Naive thymus-derived CD8-positive, alpha-beta T cell (primary cell): ENCODE data around the gene PHACTR4. TPM values are rescaled to one million over a fixed set of nuclear protein-coding genes. Genes with fewer than 3 reads are reported as not detected.
"Not testable (repeated sequence)": the region's sequence is repeated elsewhere in the genome, so short reads cannot be mapped to it uniquely, and the experiment has no call there.

Experiments used
- ATAC-seq, 2 donors: fragments of 150-1000 bp; cut with Tn5 transposase in 1 of 2; sonication (Bioruptor Pico), chemical (Tn5 transposase) in 1 of 2; 1 replicate in 1 of 2; 2 replicates in 1 of 2; pipeline ENCODE4 v1.10.0; 2021; ENCODE audit warnings: mild to moderate bottlenecking in 2 of 2, moderate library complexity in 2 of 2
- POLR2A ChIA-PET: fragments of 350-600 bp; sonication (Branson Sonifier 250); formaldehyde crosslinking; loops from one replicate; lab custom pipeline; 2021; ENCODE audit warnings: antibody characterized with exemption; lab: Charles Lee
- DNase-seq, 10 donors: peaks; one replicate each; pipeline versions ENCODE4 v3.0.0 to v3.0.0-alpha.2; 2020 to 2022
- H3K27ac Mint-ChIP-seq, 10 donors: one replicate each; pipeline ENCODE4 v1.8.0; 2020 to 2022; ENCODE audit warnings: mild to moderate bottlenecking in 10 of 10, mixed read lengths in 10 of 10, moderate library complexity in 4 of 10, inconsistent platforms in 1 of 10
- H3K27me3 Mint-ChIP-seq, 5 donors: one replicate each; pipeline ENCODE4 v1.8.0; 2021 to 2022; ENCODE audit warnings: mixed read lengths in 5 of 5
- H3K36me3 Mint-ChIP-seq, 3 donors: one replicate each; pipeline ENCODE4 v1.8.0; 2020 to 2022; ENCODE audit warnings: mixed read lengths in 3 of 3, mild to moderate bottlenecking in 2 of 3, inconsistent platforms in 1 of 3
- H3K4me1 Mint-ChIP-seq, 4 donors: one replicate each; pipeline ENCODE4 v1.8.0; 2021 to 2022; ENCODE audit warnings: mixed read lengths in 4 of 4
- H3K4me3 Mint-ChIP-seq, 10 donors: one replicate each; pipeline ENCODE4 v1.8.0; 2020 to 2022; ENCODE audit warnings: mild to moderate bottlenecking in 10 of 10, mixed read lengths in 10 of 10, moderate library complexity in 6 of 10, inconsistent platforms in 1 of 10
- H3K9me3 Mint-ChIP-seq, 9 donors: one replicate each; pipeline ENCODE4 v1.8.0; 2020 to 2022; ENCODE audit warnings: mixed read lengths in 9 of 9, mild to moderate bottlenecking in 3 of 9, inconsistent platforms in 1 of 9, moderate library complexity in 1 of 9
- polyA plus RNA-seq, 3 donors: library from polyadenylated mRNA; unstranded; fragments of 300-500 nt; fragmentation: Illumina TruSeq; gene quantifications; one replicate each; pipeline ENCODE4 v1.2.3, GENCODE V29; 2021
- total RNA-seq, 8 experiments: library from RNA in 2 of 8; stranded (reverse) in 2 of 8; gene quantifications; one replicate each; pipeline ENCODE4 v1.2.3 and lab custom pipeline; 2021 to 2026

PHACTR4 gene
- total and polyA plus RNA-seq, 5 experiments from 2014 or later = 5.4 to 30.1 (median 20.2) TPM

- H3K9me3 Mint-ChIP-seq = no peaks in the 10 kb centered on the region
- ATAC-seq (peak; percentile 82 to 100), DNase-seq (peak in 3 of 10 donors; percentile 6 to 60 (median 59))
- peaks cover 0 to 15% (median 0%) of the 10 kb centered on the region in 3 donors for H3K36me3 Mint-ChIP-seq
- POLR2A ChIA-PET = interaction anchor here (0.6 to 1.3 kb wide), 5 partner anchors 9 to 251 kb away, joined by 3 to 5 read pairs (median 4); partner anchors contain the start of gene MED18
- H3K4me3 Mint-ChIP-seq = no peak overlapping the region
- H3K4me1 Mint-ChIP-seq = peaks cover 0 to 12% (median 3%) of the 10 kb centered on the region in 4 donors
- peak overlapping the region in 8 of 10 donors; percentile 6 to 80 (median 45) for H3K27ac Mint-ChIP-seq
- no peaks in the 10 kb centered on the region for H3K27me3 Mint-ChIP-seq
These were observed 29.1 kb upstream of the PHACTR4 start for GRCh38 chr1:28340221-28340974.

- Mint-ChIP-seq H3K27ac (peak overlapping the region in 1 of 10 donors; percentile 73), H3K9me3 (no peaks in the 10 kb centered on the region), H3K27me3 (no peaks in the 10 kb centered on the region), H3K4me1 (peaks cover 0 to 10% (median 2%) of the 10 kb centered on the region in 4 donors), H3K4me3 (no peak overlapping the region), H3K36me3 (peaks cover 0 to 5% (median 0%) of the 10 kb centered on the region in 3 donors)
- DNase-seq (no peak), ATAC-seq (no peak)
- POLR2A ChIA-PET = interaction anchor here (0.7 to 1.0 kb wide), 2 partner anchors 8 to 11 kb away, joined by 4 read pairs; no protein-coding TSS in a partner anchor
These were observed 27.9 kb upstream of the PHACTR4 start for GRCh38 chr1:28341591-28341990.

- DNase-seq (no peak), ATAC-seq (no peak)
- Mint-ChIP-seq H3K4me3 (no peak overlapping the region), H3K27me3 (no peaks in the 10 kb centered on the region), H3K36me3 (no peaks in the 10 kb centered on the region), H3K27ac (no peak overlapping the region), H3K9me3 (no peaks in the 10 kb centered on the region), H3K4me1 (peaks cover 0 to 10% (median 2%) of the 10 kb centered on the region in 4 donors)
- POLR2A ChIA-PET = no interaction called here
These were observed 26.1 kb upstream of the PHACTR4 start for GRCh38 chr1:28343405-28343804.

GRCh38 chr1:28353248-28353810 is 16.2 kb upstream of the PHACTR4 start:
- not testable (repeated sequence) for H3K27me3 Mint-ChIP-seq, H3K36me3 Mint-ChIP-seq, H3K9me3 Mint-ChIP-seq, ATAC-seq, DNase-seq, H3K4me3 Mint-ChIP-seq, H3K27ac Mint-ChIP-seq, H3K4me1 Mint-ChIP-seq
- POLR2A ChIA-PET = interaction anchor here (1.4 kb wide), 1 partner anchor 14 kb away, joined by 4 read pairs; no protein-coding TSS in a partner anchor

- H3K36me3 Mint-ChIP-seq = no peaks in the 10 kb centered on the region
- no peaks in the 10 kb centered on the region for H3K27me3 Mint-ChIP-seq
- POLR2A ChIA-PET = interaction anchor here (1.4 kb wide), 1 partner anchor 14 kb away, joined by 4 read pairs; no protein-coding TSS in a partner anchor
- no peak for ATAC-seq
- H3K4me1 Mint-ChIP-seq = no peaks in the 10 kb centered on the region
- DNase-seq = no peak
- no peak overlapping the region for H3K27ac Mint-ChIP-seq
- H3K4me3 Mint-ChIP-seq = no peak overlapping the region
- H3K9me3 Mint-ChIP-seq = no peaks in the 10 kb centered on the region
These were observed 15.4 kb upstream of the PHACTR4 start for GRCh38 chr1:28354121-28354520.

GRCh38 chr1:28358716-28359115 is 10.8 kb upstream of the PHACTR4 start:
- DNase-seq (no peak), ATAC-seq (no peak)
- Mint-ChIP-seq H3K4me3 (no peak overlapping the region), H3K27me3 (no peaks in the 10 kb centered on the region), H3K4me1 (peaks cover 0 to 2% (median 1%) of the 10 kb centered on the region in 4 donors), H3K36me3 (no peaks in the 10 kb centered on the region), H3K27ac (no peak overlapping the region), H3K9me3 (no peaks in the 10 kb centered on the region)
- POLR2A ChIA-PET = interaction anchor here (0.6 to 1.4 kb wide), 2 partner anchors 30 to 109 kb away, joined by 3 to 6 read pairs; partner anchors contain the start of gene MED18

GRCh38 chr1:28359592-28360239 is 9.8 kb upstream of the PHACTR4 start:
- POLR2A ChIA-PET = interaction anchor here (0.7 to 1.4 kb wide), 5 partner anchors 11 to 281 kb away, joined by 3 to 10 read pairs (median 5); partner anchors contain the start of gene MED18
- DNase-seq (peak; percentile 52 to 83 (median 64)), ATAC-seq (peak; percentile 86 to 91)
- no peaks in the 10 kb centered on the region for H3K36me3 Mint-ChIP-seq
- H3K4me1 Mint-ChIP-seq = peaks cover 0 to 2% (median 1%) of the 10 kb centered on the region in 4 donors
- no peak overlapping the region for H3K4me3 Mint-ChIP-seq
- no peaks in the 10 kb centered on the region for H3K9me3 Mint-ChIP-seq
- peak overlapping the region in 2 of 10 donors; percentile 8 to 9 for H3K27ac Mint-ChIP-seq
- H3K27me3 Mint-ChIP-seq = no peaks in the 10 kb centered on the region

GRCh38 chr1:28364888-28365287 is 4.7 kb upstream of the PHACTR4 start:
- Mint-ChIP-seq H3K36me3 (no peaks in the 10 kb centered on the region), H3K4me3 (no peak overlapping the region), H3K4me1 (peaks cover 5 to 10% (median 8%) of the 10 kb centered on the region in 4 donors), H3K9me3 (no peaks in the 10 kb centered on the region), H3K27ac (no peak overlapping the region), H3K27me3 (no peaks in the 10 kb centered on the region)
- no peak for DNase-seq
- no peak for ATAC-seq
- POLR2A ChIA-PET = interaction anchor here (0.6 to 0.7 kb wide), 2 partner anchors 151 to 688 kb away, joined by 4 read pairs; no protein-coding TSS in a partner anchor

GRCh38 chr1:28365864-28366263 is 3.7 kb upstream of the PHACTR4 start:
- ATAC-seq (no peak), DNase-seq (peak in 1 of 10 donors; percentile 40)
- Mint-ChIP-seq H3K27me3 (no peaks in the 10 kb centered on the region), H3K4me1 (peaks cover 5 to 19% (median 16%) of the 10 kb centered on the region in 4 donors), H3K27ac (no peak overlapping the region), H3K9me3 (no peaks in the 10 kb centered on the region), H3K4me3 (no peak overlapping the region), H3K36me3 (no peaks in the 10 kb centered on the region)
- POLR2A ChIA-PET = interaction anchor here (0.6 kb wide), 1 partner anchor 1482 kb away, joined by 3 read pairs; no protein-coding TSS in a partner anchor

- H3K4me1 Mint-ChIP-seq = peaks cover 6 to 30% (median 27%) of the 10 kb centered on the region in 4 donors
- DNase-seq, H3K9me3 Mint-ChIP-seq, H3K27me3 Mint-ChIP-seq, ATAC-seq, H3K36me3 Mint-ChIP-seq: not testable (repeated sequence)
- POLR2A ChIA-PET = interaction anchor here (0.9 to 1.6 kb wide), 3 partner anchors 15 to 213 kb away, joined by 3 to 5 read pairs (median 4); no protein-coding TSS in a partner anchor
- peak overlapping the region; percentile 83 to 98 (median 95) for H3K27ac Mint-ChIP-seq
- H3K4me3 Mint-ChIP-seq = peak overlapping the region; percentile 90 to 98 (median 95)
These were observed 932 bp upstream of the PHACTR4 start for GRCh38 chr1:28368608-28369007.

- peak overlapping the region; percentile 83 to 98 (median 93) for H3K27ac Mint-ChIP-seq
- ATAC-seq (peak; percentile 23 to 37), DNase-seq (peak in 5 of 10 donors; percentile 2 to 17 (median 5))
- H3K27me3 Mint-ChIP-seq = no peaks in the 10 kb centered on the region
- H3K4me3 Mint-ChIP-seq = peak overlapping the region; percentile 90 to 98 (median 94)
- no peaks in the 10 kb centered on the region for H3K9me3 Mint-ChIP-seq
- POLR2A ChIA-PET = interaction anchor here (0.6 to 2.1 kb wide), 10 partner anchors 11 to 811 kb away, joined by 3 to 14 read pairs (median 4); partner anchors contain the start of genes MED18, RCC1, SRSF4 and YTHDF2
- peaks cover 0 to 9% (median 0%) of the 10 kb centered on the region in 3 donors for H3K36me3 Mint-ChIP-seq
- H3K4me1 Mint-ChIP-seq = peaks cover 10 to 45% (median 43%) of the 10 kb centered on the region in 4 donors
These were observed 884 bp downstream of the PHACTR4 start for GRCh38 chr1:28370239-28371009.
